Panc1 (cell line): ENCODE results near the gene FGF14.

Experiments used
- POLR2AphosphoS5 ChIP-seq: IDR thresholded peaks from 2 replicates; pipeline ENCODE4 v1.6.1; 2012; ENCODE audit warnings: mild to moderate bottlenecking, low read depth, low read length, moderate library complexity
- SIN3A ChIP-seq: IDR thresholded peaks from 2 replicates; pipeline ENCODE4 v1.6.1; 2012; ENCODE audit warnings: low read depth, mild to moderate bottlenecking, low read length, moderate library complexity, borderline replicate concordance; ENCODE audit not compliant: insufficient read depth
- TF ChIP-seq, protein P1 (sequence below): fragments of 450-650 bp; IDR thresholded peaks from 2 replicates; pipeline ENCODE4 v1.5.1; 2017; ENCODE audit warnings: mild to moderate bottlenecking

DNA sequence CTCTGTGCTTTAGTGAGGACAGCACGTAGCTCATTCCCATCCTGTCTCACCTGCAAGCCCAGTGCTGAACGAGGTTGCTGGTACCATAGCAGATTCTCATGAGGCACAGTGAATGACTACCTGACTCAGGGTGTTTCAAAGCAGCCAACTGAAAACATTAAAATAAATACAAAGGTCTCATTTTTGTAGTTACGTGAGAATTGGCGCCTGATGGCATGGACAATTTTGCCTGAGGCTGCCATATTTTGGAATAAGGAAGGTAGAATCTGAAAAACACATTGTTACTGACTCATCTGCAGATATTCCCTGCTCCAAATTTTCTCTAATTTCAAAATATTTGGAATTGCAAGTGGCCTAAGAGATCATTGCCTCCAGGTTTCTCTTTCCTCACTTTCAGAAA lies 429.7 kb downstream of the FGF14 start:
- TF ChIP-seq, protein P1, sequence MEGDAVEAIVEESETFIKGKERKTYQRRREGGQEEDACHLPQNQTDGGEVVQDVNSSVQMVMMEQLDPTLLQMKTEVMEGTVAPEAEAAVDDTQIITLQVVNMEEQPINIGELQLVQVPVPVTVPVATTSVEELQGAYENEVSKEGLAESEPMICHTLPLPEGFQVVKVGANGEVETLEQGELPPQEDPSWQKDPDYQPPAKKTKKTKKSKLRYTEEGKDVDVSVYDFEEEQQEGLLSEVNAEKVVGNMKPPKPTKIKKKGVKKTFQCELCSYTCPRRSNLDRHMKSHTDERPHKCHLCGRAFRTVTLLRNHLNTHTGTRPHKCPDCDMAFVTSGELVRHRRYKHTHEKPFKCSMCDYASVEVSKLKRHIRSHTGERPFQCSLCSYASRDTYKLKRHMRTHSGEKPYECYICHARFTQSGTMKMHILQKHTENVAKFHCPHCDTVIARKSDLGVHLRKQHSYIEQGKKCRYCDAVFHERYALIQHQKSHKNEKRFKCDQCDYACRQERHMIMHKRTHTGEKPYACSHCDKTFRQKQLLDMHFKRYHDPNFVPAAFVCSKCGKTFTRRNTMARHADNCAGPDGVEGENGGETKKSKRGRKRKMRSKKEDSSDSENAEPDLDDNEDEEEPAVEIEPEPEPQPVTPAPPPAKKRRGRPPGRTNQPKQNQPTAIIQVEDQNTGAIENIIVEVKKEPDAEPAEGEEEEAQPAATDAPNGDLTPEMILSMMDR: no peak
- TF ChIP-seq SIN3A: no peak
- TF ChIP-seq POLR2AphosphoS5: no peak
